ENCODE measurements around the gene SKOR2.

GRCh38 chr18:47280121-47280520 lies 28.7 kb upstream of the SKOR2 start:
- TF ChIP-seq CTCF (IDR thresholded peaks at IDR 0.05 in 4 of 5, conservative IDR thresholded peaks at IDR 0.05 in 1 of 5) = no peak
- TF ChIP-seq POLR2A (IDR thresholded peaks at IDR 0.05) = no peak
